Stimulated activated CD4-positive, alpha-beta T cell treated with anti-CD3 and anti-CD28 coated beads, Interleukin-12 subunit alpha, Interleukin-12 subunit beta, amount 100 ng/mL, for 24 hours (primary cell): ENCODE results near the gene CHID1.

Experiments
- DNase-seq, 2 experiments: peaks; one replicate each; pipeline ENCODE4 v3.0.0-alpha.2; 2020; ENCODE audit warnings: low read depth in 2 of 2

Gene CHID1

DNA sequence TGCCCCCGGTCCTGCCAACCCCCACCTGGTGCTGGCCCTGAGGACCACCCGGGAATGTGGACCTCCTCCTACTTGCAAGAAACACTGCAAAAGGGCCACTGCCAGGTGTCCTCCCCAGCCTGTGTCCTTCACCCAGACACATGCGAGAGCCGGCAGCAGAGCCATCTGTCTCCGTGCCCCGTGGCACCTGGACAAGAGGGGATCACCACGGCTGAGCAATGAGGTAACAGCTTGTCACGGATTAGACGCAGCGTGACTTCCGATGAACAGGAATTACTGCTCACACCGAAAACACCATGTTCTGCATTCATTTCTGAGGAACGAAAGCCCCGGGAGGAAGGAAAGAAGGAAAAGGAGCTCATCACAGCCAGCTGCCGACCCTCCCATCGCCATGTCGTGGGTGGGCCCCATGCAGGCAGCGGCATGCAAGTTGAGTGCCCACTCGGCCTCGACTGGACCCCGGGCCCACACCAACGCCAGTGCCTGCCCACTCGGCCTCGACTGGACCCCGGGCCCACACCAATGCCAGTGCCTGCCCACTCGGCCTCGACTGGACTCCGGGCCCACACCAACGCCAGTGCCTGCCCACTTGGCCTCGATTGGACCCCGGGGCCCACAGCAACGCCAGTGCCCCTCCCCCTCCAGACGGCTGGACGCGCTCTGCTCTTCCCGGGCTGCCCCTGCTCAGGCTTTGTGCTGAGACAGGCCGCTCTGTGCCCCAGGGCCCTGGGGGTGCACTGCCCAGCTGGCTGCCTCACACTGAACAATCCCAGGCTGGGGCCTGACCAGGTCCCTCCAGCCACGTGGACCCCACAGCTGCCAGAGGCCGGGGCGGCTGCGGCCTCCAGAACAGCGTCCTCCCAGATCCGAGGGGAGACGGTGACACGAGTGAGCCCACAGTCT lies 22.0 kb downstream of the CHID1 start:
- no peak for DNase-seq

- no peak for DNase-seq
Observed at GRCh38 chr11:887589-887988, 23.0 kb downstream of the CHID1 start.

- DNase-seq: no peak
Observed at GRCh38 chr11:886568-886967, 24.0 kb downstream of the CHID1 start.

DNA sequence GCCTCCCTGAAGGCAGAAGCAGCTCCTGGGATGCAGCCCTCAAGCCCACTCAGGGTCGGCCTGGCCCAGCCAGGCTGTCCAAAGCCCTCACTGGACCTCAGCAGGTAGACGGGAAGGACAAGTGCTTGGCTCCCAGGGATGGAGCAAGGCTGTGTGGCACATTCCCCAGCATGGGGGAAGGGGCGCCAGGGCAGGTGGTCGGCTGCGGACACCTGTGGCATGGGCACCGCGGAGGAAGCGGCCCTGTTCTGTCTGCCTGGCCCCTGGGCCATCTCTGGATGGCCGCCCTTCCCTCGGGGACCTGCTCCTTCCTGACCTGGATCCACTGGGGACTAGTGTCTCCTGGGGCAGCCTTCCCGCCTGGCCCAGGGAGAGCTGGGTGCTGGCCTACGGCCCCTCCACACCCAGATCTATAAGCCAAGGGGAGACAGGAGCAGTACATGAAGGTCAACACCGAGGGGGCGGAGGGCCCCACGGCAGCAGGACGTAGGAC lies 26.0 kb downstream of the CHID1 start:
- DNase-seq: no peak

- DNase-seq: no peak
Observed at GRCh38 chr11:883527-883926, 27.1 kb downstream of the CHID1 start.

DNA sequence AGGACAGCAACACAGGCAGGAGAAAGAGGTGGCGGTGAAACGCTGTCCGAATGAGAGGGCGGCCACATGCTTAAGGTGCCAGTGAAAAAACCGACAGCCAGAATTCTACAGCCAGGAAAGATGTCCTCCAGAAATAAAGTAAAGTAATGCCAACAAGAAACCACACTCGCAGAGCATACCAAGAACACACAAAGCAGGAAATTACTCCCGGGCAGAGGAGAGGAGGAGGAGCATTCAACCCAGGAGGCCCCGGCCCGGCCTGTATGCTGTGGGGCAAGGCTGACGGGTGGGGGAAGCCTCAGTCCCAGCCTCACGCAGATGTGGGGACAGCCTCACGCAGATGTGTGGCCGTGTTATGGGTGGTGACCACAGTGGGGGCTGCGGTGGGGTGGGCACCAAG lies 28.0 kb downstream of the CHID1 start:
- no peak for DNase-seq

- DNase-seq: no peak
Observed at GRCh38 chr11:880447-880846, 30.2 kb downstream of the CHID1 start.

DNA sequence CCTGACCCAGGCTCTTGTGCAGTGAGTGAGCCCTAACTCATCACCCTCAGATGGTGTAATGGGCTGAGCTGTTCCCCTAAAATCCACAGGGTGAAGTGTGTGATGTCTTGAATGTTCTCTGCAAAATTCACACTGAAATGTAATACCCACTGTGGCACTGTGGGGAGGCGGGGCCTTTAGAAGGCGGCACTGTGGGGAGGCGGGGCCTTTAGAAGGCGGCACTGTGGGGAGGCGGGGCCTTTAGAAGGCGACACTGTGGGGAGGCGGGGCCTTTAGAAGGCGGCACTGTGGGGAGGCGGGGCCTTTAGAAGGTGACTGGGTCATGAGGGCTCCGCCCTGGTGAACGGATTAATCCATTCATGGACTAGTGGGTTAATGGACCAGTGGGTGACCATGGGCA lies 33.0 kb downstream of the CHID1 start:
- DNase-seq: no peak

- DNase-seq: no peak
Observed at GRCh38 chr11:876545-876944, 34.1 kb downstream of the CHID1 start.

DNA sequence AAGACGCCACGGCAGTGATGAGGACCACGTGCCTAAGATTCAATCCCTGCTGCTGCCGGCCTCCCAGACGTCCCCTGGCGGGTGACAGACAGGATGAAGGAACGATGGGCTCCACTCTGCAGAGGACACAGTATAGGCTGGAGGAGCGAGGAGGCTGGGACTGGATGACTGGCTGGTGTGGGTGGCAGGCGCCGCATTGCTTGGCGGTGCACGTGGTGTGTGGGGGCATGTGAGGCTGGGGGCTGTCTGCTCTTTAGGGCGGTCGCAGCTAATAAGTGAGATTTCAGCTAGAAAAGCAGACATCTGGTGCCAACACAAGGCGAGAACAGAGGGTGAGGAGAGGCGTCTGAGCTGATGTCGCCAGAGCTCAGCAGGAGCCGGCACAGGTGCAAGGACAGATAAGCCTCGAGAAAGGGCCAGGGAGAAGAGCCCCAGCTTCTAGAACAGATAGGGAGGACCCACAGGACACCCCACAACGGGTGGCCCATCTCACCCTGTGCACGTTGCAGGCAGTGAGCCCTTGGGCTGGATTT lies 34.8 kb downstream of the CHID1 start:
- no peak for DNase-seq

GRCh38 chr11:875203-875602 lies 35.4 kb downstream of the CHID1 start:
- no peak for DNase-seq

DNA sequence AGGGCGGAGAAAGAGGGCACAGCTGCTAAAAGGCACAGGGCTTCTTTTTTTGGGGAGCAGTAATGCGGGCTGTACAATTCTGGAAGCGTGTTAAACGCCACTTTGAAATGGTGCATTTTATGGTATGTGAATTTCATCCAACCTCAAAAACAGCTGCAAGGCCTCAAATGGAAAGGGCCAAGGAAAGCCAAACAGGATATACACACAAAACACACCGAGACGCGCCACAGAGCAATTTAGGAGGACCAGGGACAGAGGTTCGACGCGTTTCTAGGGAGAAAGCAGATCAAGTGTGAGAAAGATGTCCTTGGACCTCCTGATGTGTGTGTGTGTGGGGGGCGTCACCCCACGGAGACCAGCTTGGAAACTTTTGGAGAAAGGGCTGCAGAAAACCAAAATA lies 36.9 kb downstream of the CHID1 start:
- no peak for DNase-seq

DNA sequence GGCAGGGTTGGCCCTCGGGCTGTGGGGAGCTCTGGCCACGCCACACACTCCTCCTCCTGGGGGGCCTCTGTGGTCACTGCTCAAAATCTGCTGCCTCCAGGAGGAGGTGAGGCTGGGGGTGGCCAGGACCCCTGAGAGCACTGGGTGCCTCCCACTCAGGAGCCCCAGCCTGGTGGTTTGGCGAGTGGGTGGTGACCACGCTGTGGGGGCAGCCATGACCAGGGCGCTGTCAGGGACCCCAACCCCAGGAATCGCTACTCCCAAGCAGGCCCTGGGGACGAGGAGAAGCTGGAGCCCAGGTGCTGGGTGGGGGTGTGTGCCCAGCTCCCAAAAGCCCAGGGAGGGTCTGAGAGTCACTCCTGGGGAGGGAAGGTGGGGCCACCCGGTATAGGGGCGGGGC lies 37.8 kb downstream of the CHID1 start:
- DNase-seq: no peak

DNA sequence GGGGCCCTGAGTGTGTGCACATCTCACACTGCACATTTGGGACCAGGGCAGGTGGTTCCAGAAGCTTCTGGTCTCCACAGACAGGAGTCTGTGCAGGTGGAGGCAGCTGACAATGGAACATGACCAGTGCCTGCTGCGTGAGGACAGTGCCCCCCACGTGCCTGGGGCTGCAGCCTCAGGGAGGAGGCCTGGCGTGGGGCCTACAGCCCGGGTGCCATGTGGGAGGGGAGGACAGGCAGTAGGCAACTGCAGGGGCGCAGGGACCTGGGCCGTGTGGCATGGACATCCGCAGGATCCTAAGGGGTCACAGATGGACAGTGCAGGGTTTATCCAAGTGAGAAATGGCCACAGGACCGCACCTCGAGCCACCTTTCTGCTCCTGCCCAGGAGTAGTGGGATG lies 39.1 kb downstream of the CHID1 start:
- no peak for DNase-seq

DNA sequence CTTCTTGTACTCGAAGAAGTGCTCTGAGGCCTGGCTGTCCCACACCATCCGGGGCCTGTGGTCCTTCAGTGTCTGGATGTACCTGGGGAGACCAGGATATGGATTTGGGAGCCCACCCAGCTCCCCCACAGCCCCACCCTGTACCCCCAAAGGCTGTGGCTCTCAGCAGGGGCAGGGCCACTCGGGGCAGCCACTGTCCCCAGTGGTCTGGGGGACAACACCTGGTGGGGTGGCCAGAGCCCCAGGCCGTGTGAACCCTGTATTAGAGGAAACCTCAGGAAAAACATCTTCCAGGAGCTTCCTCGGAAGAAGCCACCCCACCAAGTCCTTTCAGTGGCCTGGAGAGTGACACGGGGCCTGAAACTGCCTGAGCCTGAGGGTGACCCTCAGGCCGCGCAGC lies 40.2 kb downstream of the CHID1 start:
- no peak for DNase-seq

- DNase-seq: no peak
Observed at GRCh38 chr11:870127-870413, 40.5 kb downstream of the CHID1 start.

DNA sequence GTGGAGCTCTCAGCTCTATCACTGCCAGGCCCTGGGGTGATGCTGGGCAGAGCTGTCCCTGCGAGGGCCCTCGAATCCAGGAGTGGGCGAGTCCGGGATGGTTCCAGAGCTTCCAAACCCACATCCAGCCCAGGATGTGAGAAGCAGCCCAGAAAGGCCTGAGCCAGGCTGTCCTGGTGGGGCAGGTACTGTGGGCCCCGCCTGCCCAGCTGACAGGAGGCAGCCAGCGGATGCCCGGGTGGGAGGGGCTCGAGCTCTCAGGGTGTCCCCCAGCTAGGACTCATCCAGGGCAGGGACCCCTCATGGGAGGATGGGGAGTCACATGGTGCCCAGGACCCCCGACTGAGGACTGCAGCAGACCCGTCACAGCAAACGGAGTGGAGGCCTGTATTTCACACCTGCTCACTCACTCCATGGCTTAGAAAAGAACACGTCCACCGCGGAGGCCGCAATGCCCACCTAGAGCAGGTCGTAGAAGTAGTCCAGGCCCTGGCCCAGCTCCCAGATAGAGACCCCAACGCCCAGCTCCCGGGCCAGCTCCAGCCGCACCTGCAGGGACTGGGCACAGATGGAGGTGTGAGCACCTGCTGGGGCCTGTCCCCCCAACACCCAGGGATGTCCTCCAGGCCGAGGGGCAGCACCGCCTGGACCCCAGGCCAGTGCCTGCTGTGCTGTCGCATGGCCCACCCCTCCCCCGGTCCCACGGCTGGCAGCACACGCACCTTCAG lies 41.0 kb downstream of the CHID1 start:
- DNase-seq: no peak

DNA sequence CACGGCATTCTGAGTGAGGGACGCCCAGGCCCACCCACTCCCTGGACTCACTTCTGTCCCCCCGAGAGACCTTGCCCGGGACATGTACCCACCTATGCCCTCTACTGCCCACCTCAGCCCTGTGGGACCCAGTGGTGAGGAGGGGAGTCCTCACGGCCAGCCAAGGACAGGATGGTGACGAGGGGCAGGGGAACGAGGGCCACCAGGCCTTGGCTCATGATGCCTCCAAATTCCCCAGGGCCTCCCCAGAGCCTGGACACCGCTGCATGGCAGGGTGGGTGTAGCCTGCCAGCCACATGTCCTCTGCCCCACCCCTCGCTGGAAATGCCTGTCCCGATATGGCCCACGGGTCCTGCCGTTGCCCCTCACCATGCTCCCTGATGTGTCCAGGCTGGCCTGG lies 41.8 kb downstream of the CHID1 start:
- no peak for DNase-seq

DNA sequence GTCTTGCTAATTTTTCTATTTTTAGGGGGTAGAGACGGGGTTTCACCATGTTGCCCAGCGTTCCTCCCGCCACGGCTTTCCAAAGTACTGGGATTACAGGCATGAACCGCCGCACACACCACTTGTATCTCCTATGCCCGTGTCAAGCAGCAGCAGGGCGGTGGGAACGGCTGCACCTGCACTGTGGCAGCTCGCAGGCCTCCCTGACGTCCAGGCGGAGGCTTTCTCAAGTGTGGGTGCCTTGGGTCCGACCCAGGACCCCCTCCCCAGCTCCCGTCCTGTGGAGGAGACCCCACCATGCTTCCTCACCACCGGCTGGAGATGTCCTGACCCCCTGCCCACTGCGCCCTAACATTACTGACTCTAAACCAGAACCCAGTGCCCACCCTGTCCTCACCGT lies 42.2 kb downstream of the CHID1 start:
- DNase-seq: no peak

- DNase-seq: no peak
Observed at GRCh38 chr11:867856-868358, 42.7 kb downstream of the CHID1 start.

GRCh38 chr11:866481-866880 lies 44.1 kb downstream of the CHID1 start:
- DNase-seq: no peak

DNA sequence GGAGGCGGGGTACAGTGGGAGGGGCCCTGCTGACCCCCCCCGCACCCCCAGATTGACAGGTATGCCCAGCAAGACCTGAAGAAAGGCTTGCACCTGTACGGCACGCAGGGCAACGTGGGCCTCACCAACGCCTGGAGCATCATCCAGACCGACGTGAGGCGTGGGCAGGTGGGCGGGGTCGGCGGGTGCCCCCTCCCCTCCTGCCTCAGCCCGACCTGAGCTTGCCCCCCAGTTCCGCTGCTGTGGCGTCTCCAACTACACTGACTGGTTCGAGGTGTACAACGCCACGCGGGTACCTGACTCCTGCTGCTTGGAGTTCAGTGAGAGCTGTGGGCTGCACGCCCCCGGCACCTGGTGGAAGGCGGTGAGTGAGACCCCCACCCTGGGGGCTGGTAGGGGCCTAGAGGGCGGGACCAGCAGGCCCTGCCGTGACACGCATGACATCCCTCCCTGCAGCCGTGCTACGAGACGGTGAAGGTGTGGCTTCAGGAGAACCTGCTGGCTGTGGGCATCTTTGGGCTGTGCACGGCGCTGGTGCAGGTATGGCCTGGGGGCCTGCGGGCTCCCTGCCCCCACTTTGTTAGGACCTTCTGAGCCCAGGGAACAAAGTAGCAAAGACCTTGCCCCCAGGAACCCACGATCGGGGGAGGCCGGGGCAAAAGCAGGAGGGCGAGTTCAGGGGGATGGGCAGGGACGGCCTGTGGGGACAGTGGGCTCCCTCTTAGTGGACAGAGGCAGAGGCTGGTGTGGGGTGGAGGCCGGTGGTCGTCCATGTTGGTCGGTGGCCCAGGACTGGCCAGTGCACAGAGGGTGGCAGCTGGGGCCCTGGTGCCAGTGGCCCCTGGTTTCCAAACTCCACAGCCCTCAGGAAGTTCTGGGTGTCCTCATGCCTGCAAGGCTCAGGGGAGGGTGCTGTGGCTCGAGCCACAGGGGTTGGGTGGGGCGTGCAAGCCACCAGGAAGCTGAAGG lies 44.9 kb downstream of the CHID1 start:
- DNase-seq: no peak
